GM21737 (cell line): ENCODE results near the gene SLC1A5.
A peak's percentile ranks its signal among the peaks of the same experiment; 100 is the strongest.
"Not testable (repeated sequence)": the region's sequence is repeated elsewhere in the genome, so short reads cannot be mapped to it uniquely, and the experiment has no call there.

Source experiments
- ATAC-seq: cut with Tn5 transposase; IDR thresholded peaks from one replicate; pipeline ENCODE4 v1.9.1; 2021; ENCODE audit warnings: mild to moderate bottlenecking, moderate library complexity; ENCODE audit not compliant: unreplicated experiment

The SLC1A5 gene

DNA sequence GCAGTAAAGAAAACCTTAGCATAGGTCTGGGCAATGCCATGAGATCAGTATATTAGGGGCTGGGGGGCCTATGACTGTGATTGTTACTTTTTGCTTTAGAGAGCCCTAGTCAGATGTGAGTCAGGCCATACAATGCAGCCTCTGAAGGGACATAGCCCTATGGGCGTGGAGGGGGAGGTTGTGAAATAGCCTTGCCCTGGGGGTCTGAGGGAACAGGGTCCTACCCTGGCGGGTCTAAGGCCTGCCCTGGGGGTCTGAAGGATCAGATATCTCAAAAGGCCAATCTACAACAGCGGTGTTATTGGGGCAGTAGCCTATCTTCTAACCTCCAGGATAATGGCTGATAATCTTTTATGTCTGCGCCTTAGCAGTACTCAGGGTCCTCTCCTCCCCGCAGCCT lies 13.8 kb upstream of the SLC1A5 start:
- ATAC-seq = no peak

DNA sequence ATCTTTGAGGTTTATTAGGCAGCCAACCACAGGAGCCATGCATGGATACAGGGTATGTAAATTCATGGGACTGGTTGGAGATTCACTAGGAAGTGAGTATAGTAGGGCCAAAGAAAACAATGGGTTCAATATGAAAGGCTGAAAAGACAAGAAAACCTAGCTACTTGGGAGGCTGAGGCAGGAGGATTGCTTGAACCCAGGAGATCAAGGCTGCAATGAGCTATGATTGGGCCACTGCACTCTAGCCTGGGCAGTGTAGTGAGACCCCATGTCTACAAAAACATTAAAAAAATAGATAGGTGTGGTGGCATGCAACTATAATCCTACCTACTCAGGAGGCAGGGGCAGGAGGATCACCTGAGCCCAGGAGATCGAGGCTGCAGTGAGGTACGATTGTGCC lies 10.3 kb upstream of the SLC1A5 start:
- no peak for ATAC-seq

- no peak for ATAC-seq
Observed at GRCh38 chr19:46797881-46798280, 9.5 kb upstream of the SLC1A5 start.

DNA sequence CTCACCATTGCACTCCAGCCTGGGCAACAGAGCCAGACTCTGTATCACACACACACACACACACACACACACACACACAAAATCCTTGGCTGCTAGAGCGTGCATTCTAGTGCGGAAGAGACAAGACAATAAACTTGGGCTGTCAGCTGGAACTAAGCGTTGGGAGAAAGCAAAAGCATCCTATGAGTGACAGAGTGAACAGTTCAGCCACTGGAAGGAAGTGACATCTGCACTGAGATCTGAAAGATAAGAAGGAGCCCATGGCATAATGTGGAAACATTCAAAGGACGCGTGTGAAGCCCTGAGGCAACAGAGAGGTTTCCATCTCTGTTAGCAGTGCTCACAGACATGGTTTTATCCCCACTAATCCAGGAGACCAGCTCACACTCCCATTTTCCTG lies 3.5 kb upstream of the SLC1A5 start:
- ATAC-seq = no peak

DNA sequence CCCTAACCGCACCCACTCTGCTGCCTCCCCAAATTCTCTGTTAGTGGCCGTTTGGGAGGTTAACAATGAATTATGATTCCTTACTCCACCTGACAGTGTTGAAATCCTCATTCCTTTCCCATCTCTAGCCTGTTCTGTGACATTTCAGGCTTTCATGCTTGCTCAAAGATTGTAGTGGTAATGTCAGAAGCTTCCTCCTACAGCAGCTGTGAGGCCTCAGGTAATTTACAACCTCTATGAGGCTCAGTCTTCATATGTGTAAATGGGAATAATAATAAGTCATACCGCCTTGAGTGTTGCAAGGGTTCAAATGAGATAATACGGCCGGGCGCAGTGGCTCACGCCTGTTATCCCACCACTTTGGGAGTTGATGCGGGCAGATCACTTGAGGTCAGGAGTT lies 977 bp upstream of the SLC1A5 start:
- no peak for ATAC-seq

GRCh38 chr19:46788968-46789338 lies 559 bp upstream of the SLC1A5 start:
- no peak for ATAC-seq

DNA sequence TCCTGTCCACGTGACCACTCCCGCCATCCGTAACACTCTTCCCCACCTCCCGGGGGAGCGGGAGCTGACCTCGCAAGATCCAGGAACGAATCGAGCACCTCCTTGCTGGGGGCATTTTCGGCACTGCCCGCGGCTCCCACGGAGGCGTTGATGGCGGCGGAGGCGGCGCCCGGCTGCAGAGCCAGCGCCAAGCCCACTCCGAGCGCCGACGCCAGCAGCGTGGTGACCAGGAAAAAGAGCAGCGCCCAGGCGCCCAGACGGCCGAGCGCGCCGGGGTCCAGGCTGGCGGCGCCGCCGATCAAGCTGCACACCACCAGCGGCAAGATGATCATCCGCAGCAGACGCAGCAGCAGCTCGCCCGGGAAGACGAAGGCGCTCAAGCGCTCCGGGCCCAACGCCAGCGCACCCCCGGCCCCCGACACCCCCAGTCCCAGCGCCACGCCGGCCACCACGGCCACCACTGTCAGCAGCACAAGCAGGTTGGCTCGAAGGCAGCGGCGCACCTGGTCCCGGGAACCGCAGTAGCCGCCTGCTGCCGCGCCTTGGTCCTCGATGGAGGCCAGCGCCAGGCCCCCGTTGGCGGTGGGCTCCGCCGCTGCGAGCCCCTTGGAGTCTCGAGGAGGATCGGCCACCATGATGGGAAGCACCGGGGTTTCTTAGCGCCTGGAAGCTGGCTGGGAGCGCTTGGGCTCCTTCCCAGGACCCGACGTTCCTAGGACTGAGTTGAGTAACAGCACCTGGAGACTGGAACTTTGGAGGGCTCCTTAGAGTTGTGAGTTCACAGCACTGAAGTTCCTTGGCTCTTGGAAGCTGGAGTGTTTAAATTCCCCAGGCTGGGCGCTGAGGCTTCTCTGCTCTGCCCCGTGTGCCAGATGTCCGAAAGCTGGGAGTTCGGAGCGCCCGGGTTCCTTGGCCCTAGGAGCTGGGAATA lies 798 bp downstream of the SLC1A5 start:
- ATAC-seq = no peak

- no peak for ATAC-seq
Observed at GRCh38 chr19:46787040-46787330, 1.4 kb downstream of the SLC1A5 start.

DNA sequence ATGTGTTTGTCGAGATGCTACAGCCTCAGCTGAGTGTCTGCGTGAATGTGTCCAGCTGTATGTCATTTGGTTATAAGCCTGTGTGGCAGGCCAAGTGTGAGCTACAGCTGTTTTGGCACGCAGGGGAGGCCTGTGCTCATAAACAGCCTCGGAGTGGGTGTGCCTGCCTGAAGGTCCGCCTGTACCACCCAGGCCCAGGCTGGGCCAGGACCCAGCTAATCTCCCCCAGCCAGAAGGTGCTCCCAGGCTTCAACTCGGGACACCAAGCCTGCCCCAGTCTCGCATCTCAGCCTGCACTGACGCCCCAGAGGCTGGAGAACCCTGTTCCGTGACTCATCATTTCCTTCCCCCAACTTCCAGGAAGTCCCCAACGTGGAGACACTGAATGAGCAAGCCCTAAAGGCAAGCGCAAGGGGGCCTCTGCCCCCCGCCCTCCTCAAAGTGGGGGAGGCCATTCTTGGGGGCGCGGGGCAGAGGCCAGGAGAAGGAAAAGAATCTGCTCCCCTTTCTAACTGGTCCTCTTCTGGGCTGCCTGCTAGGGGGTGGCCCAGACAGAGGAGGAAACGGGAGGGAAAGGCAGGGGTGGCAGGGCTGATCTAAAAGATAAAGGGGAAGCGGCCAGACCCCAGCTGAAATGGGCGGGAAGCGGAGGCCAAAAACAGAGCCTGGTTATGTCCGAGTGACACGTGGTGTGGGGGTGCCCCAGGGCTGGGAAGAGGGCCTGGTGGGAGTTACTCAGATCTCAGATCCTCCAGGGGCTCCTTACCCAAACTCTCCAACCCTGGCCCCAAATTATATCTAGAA lies 2.0 kb downstream of the SLC1A5 start:
- peak; percentile 39 for ATAC-seq

DNA sequence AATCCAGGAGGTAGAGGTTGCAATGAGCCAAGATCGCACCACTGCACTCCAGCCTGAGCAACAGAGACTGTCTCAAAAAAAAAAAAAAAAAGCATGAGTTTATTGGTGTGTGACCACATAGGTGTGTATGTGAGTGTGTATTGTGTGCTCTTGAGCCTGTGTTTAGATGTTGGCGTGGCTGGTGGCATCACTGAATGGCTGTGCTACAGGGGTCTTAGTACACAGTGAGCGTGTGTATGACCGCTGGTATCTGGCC lies 2.5 kb downstream of the SLC1A5 start:
- ATAC-seq = no peak

DNA sequence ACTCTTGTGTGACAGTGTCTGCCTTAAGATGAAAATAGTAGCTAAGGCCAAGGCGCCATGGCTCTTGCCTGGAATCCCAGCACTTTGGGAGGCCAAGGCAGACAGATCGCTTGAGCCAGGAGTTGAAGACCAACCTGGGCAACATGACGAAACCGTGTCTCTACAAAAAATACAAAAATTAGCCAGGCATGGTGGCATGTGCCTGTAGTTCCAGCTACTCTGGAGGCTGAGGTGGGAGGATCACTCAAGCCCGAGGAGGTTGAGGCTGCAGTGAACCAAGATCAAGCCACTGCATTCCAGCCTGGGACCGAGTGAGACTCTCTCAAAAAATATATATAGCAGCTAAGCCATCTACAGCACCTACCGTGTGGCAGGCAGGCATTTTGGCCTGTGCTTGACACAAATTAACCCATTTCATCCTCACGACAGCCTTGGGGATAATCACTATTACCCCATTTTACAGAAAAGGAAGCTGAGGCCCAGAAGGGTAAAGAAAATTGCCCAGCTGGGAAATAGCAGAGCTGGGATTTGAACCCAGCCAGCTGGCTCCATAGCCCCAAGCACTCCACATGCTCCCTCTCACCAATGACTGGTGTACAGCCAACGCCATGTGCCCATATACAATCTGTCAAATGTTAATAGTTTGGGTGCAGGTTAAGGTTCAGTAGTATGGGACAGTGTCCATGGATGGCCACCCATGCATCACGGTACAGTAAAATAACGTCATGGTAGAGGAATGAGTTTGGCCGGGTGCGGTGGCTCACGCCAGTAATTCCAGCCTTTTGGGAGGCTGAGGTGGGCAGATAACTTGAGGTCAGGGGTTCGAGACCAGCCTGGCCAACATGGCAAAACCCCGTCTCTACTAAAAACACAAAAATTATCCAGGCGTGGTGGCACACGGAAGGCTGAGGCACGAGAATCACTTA lies 3.1 kb downstream of the SLC1A5 start:
- ATAC-seq = no peak

DNA sequence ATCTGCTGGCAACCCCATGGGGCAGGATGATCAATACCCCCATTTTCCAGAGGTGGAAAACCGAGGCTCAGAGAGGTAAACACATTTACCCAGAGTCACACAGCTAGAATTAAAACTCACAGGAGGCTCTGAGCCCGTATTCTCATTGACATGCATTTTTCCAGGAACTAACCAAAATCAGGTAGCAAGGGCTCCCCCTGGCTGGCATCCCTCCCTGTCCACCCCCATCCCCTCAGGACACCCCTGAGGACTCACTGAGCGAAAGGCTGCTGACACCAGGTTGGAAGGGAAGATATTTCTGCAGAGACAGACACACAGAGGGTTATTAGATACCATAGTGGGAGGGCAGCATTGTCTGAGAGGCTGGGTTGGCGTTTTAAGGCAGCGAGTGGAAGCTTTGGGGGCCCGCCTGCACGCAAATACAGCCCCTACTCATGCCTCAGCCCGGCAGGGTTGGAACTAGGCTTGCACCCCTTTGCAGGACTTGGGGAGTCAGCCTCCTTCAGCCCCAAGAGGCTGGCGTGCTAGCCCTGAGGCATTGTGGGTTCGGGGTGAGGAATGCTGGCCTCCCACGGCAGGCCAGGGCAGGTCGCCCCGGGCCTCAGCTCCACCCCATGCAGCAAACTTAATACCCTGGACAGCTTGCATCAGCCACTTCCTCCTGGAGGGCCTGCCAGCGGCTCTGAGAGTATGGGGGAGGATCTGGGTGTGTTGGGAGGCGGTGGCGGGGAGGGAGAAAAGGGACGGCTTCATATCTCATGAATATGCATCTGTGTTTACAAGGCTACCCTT lies 3.9 kb downstream of the SLC1A5 start:
- ATAC-seq = no peak

DNA sequence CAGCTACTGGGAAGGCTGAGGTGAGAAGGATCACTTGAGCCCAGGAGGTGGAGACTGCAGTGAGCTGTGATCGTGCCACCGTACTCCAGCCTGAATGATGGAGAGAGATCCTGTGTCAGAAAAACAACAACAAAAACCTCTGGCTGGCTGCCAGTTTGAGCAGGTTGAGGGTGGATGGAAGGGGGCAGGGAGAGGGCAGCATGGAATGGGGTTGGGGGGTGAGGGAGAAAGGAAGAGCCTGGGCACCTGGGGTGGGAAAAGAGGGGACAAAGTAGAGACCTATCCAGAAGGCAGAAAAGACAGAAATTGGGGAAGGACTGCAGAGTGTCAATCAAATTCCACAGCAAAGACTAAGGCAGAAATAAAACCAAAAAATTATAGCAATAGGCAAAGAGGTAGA lies 4.7 kb downstream of the SLC1A5 start:
- ATAC-seq = no peak

DNA sequence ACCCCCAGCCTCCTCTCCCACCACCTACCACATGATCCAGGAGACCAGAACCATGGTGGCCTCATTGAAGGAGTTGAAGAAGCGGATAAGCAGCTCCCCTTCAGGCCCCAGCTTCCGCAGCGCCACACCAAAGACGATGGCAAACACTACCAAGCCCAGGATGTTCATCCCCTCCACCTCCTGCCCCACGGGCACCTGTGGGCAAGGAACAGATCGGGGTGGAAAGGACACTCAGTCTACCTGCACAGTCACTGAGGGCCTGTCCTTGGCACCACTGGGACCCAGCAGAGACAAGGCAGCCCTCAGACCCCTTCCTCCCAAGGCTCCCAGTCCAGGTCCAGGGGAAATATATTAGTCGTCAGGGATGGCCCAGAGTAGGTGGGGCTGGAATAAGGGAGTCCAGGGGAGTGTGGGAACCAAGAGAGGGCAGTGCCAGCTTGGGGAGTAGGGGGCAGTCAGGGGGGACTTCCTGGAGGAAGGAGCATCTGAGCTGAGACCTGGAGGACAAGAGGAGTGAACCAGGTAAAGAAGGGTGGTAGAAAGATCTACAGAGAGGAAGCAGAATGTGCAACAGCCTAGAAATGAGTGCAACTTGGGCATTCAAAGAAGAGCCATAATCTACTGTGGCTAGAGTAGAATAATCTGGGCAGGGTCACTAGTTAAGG lies 5.9 kb downstream of the SLC1A5 start:
- ATAC-seq = no peak

DNA sequence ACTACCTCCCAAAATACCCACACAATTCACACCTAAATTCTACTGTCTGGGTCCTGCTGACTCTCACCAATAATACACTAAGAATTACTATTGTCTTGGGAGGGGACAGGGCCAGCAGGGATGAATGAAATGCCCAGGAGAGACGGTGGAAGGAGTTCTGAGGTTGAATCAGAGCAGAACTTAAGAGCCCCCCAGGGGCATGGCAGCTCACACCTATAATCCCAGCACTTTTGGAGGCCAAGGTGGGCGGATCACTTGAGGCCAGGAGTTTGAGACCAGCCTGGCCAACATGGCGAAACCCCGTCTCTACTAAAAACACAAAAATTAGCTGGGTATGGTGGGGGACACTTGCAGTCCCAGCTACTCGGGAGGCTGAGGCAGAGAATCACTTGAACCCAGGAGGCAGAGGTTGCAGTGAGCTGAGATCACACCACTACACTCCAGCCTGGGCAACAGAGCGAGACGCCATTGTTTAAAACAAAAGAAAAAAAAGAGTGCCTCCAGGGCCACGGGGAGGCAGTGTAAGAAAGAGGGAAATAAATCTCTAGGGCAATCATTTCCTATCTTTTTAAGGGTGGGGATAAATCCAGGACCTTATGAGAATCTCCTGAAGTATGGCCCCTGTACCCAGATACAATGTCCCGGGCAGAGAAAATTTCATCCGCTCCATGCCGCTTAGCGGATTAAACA lies 10.3 kb downstream of the SLC1A5 start:
- not testable (repeated sequence) for ATAC-seq

GRCh38 chr19:46776927-46777911 lies 11.2 kb downstream of the SLC1A5 start:
- ATAC-seq = no peak

- ATAC-seq = no peak
Observed at GRCh38 chr19:46775642-46776258, 12.6 kb downstream of the SLC1A5 start.

DNA sequence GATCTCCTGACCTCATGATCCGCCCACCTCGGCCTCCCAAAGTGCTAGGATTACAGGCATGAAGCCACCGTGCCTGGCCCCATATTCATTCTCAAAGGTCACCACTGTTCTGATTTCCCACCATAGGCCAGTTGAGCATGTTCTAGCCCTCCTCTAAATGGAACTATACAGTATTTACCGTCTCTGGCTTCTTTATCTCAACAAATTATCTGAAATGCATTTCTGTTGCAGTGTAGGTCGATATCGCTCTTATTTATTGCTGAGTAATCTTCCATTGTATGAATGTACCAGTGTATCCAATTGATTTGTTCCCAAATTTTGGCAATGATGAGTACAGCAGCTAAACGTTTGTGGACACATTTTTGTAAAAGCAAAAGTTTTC lies 15.4 kb downstream of the SLC1A5 start:
- no peak for ATAC-seq
